ENCODE data around the gene FLNB. TPM values are rescaled to one million over a fixed set of nuclear protein-coding genes. Genes with fewer than 3 reads are reported as not detected.

The FLNB gene
- total RNA-seq, 2 experiments from 2014 or later = 47.7 to 48.0 TPM

- H3K9me3 Mint-ChIP-seq = no peaks in the 10 kb centered on the region
- intact Hi-C loops (cut with micrococcal nuclease) = loop anchor here (1.0 to 2.0 kb wide), 3 partner anchors 30 to 73 kb away; no protein-coding TSS in a partner anchor
- H3K27me3 Mint-ChIP-seq (ENCODE audit: low read depth) = no peaks in the 10 kb centered on the region
- peak; percentile 73 for DNase-seq
- H3K27ac Mint-ChIP-seq = peak overlapping the region; percentile 79
- H3K36me3 Mint-ChIP-seq (ENCODE audit: low read depth) = peaks cover 22% of the 10 kb centered on the region
- CTCF ChIA-PET = interaction anchor here (0.6 kb wide), 1 partner anchor 117 kb away, joined by 3 read pairs; no protein-coding TSS in a partner anchor
- H3K4me3 Mint-ChIP-seq = peak overlapping the region; percentile 23
- peaks cover 63% of the 10 kb centered on the region for H3K4me1 Mint-ChIP-seq (ENCODE audit: low read depth)
Measured at GRCh38 chr3:58082047-58082446, 73.8 kb downstream of the FLNB start.

GRCh38 chr3:58084166-58084565 lies 75.9 kb downstream of the FLNB start:
- intact Hi-C loops (cut with micrococcal nuclease) = no loop called here
- H3K4me3 Mint-ChIP-seq = no peak overlapping the region
- H3K27me3 Mint-ChIP-seq (ENCODE audit: low read depth) = no peaks in the 10 kb centered on the region
- H3K9me3 Mint-ChIP-seq = no peaks in the 10 kb centered on the region
- no peak for DNase-seq
- no peak overlapping the region for H3K27ac Mint-ChIP-seq
- peaks cover 51% of the 10 kb centered on the region for H3K4me1 Mint-ChIP-seq (ENCODE audit: low read depth)
- CTCF ChIA-PET = no interaction called here
- peaks cover 18% of the 10 kb centered on the region for H3K36me3 Mint-ChIP-seq (ENCODE audit: low read depth)

GRCh38 chr3:58084788-58085543 lies 76.7 kb downstream of the FLNB start:
- Mint-ChIP-seq H3K4me3 (no peak overlapping the region), H3K9me3 (no peaks in the 10 kb centered on the region), H3K27ac (no peak overlapping the region), H3K4me1 (ENCODE audit: low read depth) (peaks cover 51% of the 10 kb centered on the region), H3K36me3 (ENCODE audit: low read depth) (peaks cover 12% of the 10 kb centered on the region), H3K27me3 (ENCODE audit: low read depth) (no peaks in the 10 kb centered on the region)
- CTCF ChIA-PET = interaction anchor here (0.6 to 1.3 kb wide), 2 partner anchors 19 to 76 kb away, joined by 3 to 6 read pairs; no protein-coding TSS in a partner anchor
- intact Hi-C loops (cut with micrococcal nuclease) = no loop called here
- DNase-seq = peak; percentile 20

GRCh38 chr3:58085616-58086015 lies 77.4 kb downstream of the FLNB start:
- no peaks in the 10 kb centered on the region for H3K27me3 Mint-ChIP-seq (ENCODE audit: low read depth)
- H3K4me3 Mint-ChIP-seq = no peak overlapping the region
- H3K36me3 Mint-ChIP-seq (ENCODE audit: low read depth) = peaks cover 9% of the 10 kb centered on the region
- CTCF ChIA-PET = interaction anchor here (0.6 to 1.3 kb wide), 3 partner anchors 9 to 77 kb away, joined by 3 to 6 read pairs (median 3); no protein-coding TSS in a partner anchor
- no peak overlapping the region for H3K27ac Mint-ChIP-seq
- intact Hi-C loops (cut with micrococcal nuclease) = no loop called here
- H3K4me1 Mint-ChIP-seq (ENCODE audit: low read depth) = peaks cover 51% of the 10 kb centered on the region
- H3K9me3 Mint-ChIP-seq = no peaks in the 10 kb centered on the region
- DNase-seq = no peak

GRCh38 chr3:58088501-58088900 lies 80.3 kb downstream of the FLNB start:
- Mint-ChIP-seq H3K4me1 (ENCODE audit: low read depth) (peaks cover 27% of the 10 kb centered on the region), H3K27me3 (ENCODE audit: low read depth) (no peaks in the 10 kb centered on the region), H3K9me3 (no peaks in the 10 kb centered on the region), H3K4me3 (no peak overlapping the region), H3K27ac (no peak overlapping the region), H3K36me3 (ENCODE audit: low read depth) (peaks cover 2% of the 10 kb centered on the region)
- intact Hi-C loops (cut with micrococcal nuclease) = no loop called here
- DNase-seq = no peak
- CTCF ChIA-PET = no interaction called here

GRCh38 chr3:58090351-58090750 lies 82.1 kb downstream of the FLNB start:
- CTCF ChIA-PET = interaction anchor here (1.0 kb wide), 1 partner anchor 77 kb away, joined by 3 read pairs; no protein-coding TSS in a partner anchor
- intact Hi-C loops (cut with micrococcal nuclease) = no loop called here

GRCh38 chr3:58092521-58092920 lies 84.3 kb downstream of the FLNB start:
- Mint-ChIP-seq H3K4me3 (no peak overlapping the region), H3K36me3 (ENCODE audit: low read depth) (peaks cover 10% of the 10 kb centered on the region), H3K4me1 (ENCODE audit: low read depth) (no peaks in the 10 kb centered on the region), H3K27ac (no peak overlapping the region), H3K9me3 (no peaks in the 10 kb centered on the region), H3K27me3 (ENCODE audit: low read depth) (no peaks in the 10 kb centered on the region)
- CTCF ChIA-PET = interaction anchor here (1.3 to 1.4 kb wide), 2 partner anchors 85 to 86 kb away, joined by 3 to 4 read pairs; no protein-coding TSS in a partner anchor
- DNase-seq = no peak
- intact Hi-C loops (cut with micrococcal nuclease) = no loop called here

More at GRCh38 chr3:58090351-58090750, 82.1 kb downstream of the FLNB start:
- no peaks in the 10 kb centered on the region for H3K9me3 Mint-ChIP-seq
- no peaks in the 10 kb centered on the region for H3K36me3 Mint-ChIP-seq (ENCODE audit: low read depth)
- no peak for DNase-seq
- H3K27ac Mint-ChIP-seq = no peak overlapping the region
- peaks cover 9% of the 10 kb centered on the region for H3K4me1 Mint-ChIP-seq (ENCODE audit: low read depth)
- H3K4me3 Mint-ChIP-seq = no peak overlapping the region
- H3K27me3 Mint-ChIP-seq (ENCODE audit: low read depth) = no peaks in the 10 kb centered on the region

- no peak overlapping the region for H3K4me3 Mint-ChIP-seq
- CTCF ChIA-PET = interaction anchor here (0.6 to 1.4 kb wide), 3 partner anchors 86 to 193 kb away, joined by 3 to 4 read pairs (median 3); no protein-coding TSS in a partner anchor
- no peaks in the 10 kb centered on the region for H3K27me3 Mint-ChIP-seq (ENCODE audit: low read depth)
- H3K27ac Mint-ChIP-seq = no peak overlapping the region
- no peaks in the 10 kb centered on the region for H3K4me1 Mint-ChIP-seq (ENCODE audit: low read depth)
- intact Hi-C loops (cut with micrococcal nuclease) = no loop called here
- peaks cover 18% of the 10 kb centered on the region for H3K36me3 Mint-ChIP-seq (ENCODE audit: low read depth)
- no peak for DNase-seq
- no peaks in the 10 kb centered on the region for H3K9me3 Mint-ChIP-seq
Measured at GRCh38 chr3:58093574-58094195, 85.5 kb downstream of the FLNB start.

- DNase-seq = no peak
- intact Hi-C loops (cut with micrococcal nuclease) = no loop called here
- H3K36me3 Mint-ChIP-seq (ENCODE audit: low read depth) = peaks cover 22% of the 10 kb centered on the region
- no peak overlapping the region for H3K27ac Mint-ChIP-seq
- H3K9me3 Mint-ChIP-seq = no peaks in the 10 kb centered on the region
- H3K4me3 Mint-ChIP-seq = no peak overlapping the region
- no peaks in the 10 kb centered on the region for H3K27me3 Mint-ChIP-seq (ENCODE audit: low read depth)
- H3K4me1 Mint-ChIP-seq (ENCODE audit: low read depth) = peaks cover under 1% of the 10 kb centered on the region
- CTCF ChIA-PET = interaction anchor here (0.6 to 1.0 kb wide), 2 partner anchors 9 to 117 kb away, joined by 3 to 4 read pairs; no protein-coding TSS in a partner anchor
Measured at GRCh38 chr3:58094657-58095056, 86.4 kb downstream of the FLNB start.

- CTCF ChIA-PET = no interaction called here
- Mint-ChIP-seq H3K4me1 (ENCODE audit: low read depth) (peaks cover 5% of the 10 kb centered on the region), H3K4me3 (no peak overlapping the region), H3K36me3 (ENCODE audit: low read depth) (peaks cover 23% of the 10 kb centered on the region), H3K27ac (no peak overlapping the region), H3K27me3 (ENCODE audit: low read depth) (no peaks in the 10 kb centered on the region), H3K9me3 (no peaks in the 10 kb centered on the region)
- intact Hi-C loops (cut with micrococcal nuclease) = no loop called here
- no peak for DNase-seq
Measured at GRCh38 chr3:58095603-58096138, 87.4 kb downstream of the FLNB start.

GRCh38 chr3:58098531-58098930 lies 90.3 kb downstream of the FLNB start:
- no peak for DNase-seq
- Mint-ChIP-seq H3K9me3 (no peaks in the 10 kb centered on the region), H3K27me3 (ENCODE audit: low read depth) (no peaks in the 10 kb centered on the region), H3K4me1 (ENCODE audit: low read depth) (peaks cover 5% of the 10 kb centered on the region), H3K36me3 (ENCODE audit: low read depth) (peaks cover 39% of the 10 kb centered on the region), H3K4me3 (no peak overlapping the region), H3K27ac (no peak overlapping the region)
- CTCF ChIA-PET = no interaction called here
- intact Hi-C loops (cut with micrococcal nuclease) = no loop called here

- intact Hi-C loops (cut with micrococcal nuclease) = no loop called here
Measured at GRCh38 chr3:58099865-58100264, 91.6 kb downstream of the FLNB start.

More at GRCh38 chr3:58099865-58100264, 91.6 kb downstream of the FLNB start:
- Mint-ChIP-seq H3K4me3 (no peak overlapping the region), H3K27ac (no peak overlapping the region), H3K9me3 (no peaks in the 10 kb centered on the region), H3K27me3 (ENCODE audit: low read depth) (no peaks in the 10 kb centered on the region), H3K4me1 (ENCODE audit: low read depth) (peaks cover 5% of the 10 kb centered on the region), H3K36me3 (ENCODE audit: low read depth) (peaks cover 45% of the 10 kb centered on the region)
- CTCF ChIA-PET = interaction anchor here (0.7 kb wide), 1 partner anchor 49 kb away, joined by 4 read pairs; no protein-coding TSS in a partner anchor
- DNase-seq = no peak

Measured in activated naive CD4-positive, alpha-beta T cell treated with anti-CD3 and anti-CD28 coated beads for 36 hours (primary cell).